SU-DHL-6 (cell line): ENCODE data around the gene GRAMD1A.

Experiments used
- CTCF ChIP-seq: fragments of 200-600 bp; sonication (generic); IDR thresholded peaks from one replicate; pipeline ENCODE4 v1.5.1; 2017; ENCODE audit warnings: antibody characterized with exemption, mild to moderate bottlenecking, low read length, moderate library complexity; ENCODE audit not compliant: insufficient read depth, poor library complexity, severe bottlenecking
- EZH2phosphoT487 ChIP-seq: fragments of 200-600 bp; sonication (generic), shearing (Covaris generic); conservative IDR thresholded peaks from 2 replicates; pipeline ENCODE4 v1.6.1; 2018; ENCODE audit warnings: mild to moderate bottlenecking, antibody characterized with exemption, low read length, moderate library complexity, mixed read lengths

- TF ChIP-seq EZH2phosphoT487 (no peak), CTCF (no peak)
Observed at GRCh38 chr19:35017507-35017906, 17.4 kb downstream of the GRAMD1A start.
